ENCODE measurements around the gene LGALS4. TPM values are rescaled to one million over a fixed set of nuclear protein-coding genes. Genes with fewer than 3 reads are reported as not detected.
"Not testable (repeated sequence)": the region's sequence is repeated elsewhere in the genome, so short reads cannot be mapped to it uniquely, and the experiment has no call there.

LGALS4 gene
- total RNA-seq, 5 donors from 2014 or later (not counting 1 experiment from before 2014, with no cell fraction given): 3.8 to 8.8 (median 6.6) TPM

DNA sequence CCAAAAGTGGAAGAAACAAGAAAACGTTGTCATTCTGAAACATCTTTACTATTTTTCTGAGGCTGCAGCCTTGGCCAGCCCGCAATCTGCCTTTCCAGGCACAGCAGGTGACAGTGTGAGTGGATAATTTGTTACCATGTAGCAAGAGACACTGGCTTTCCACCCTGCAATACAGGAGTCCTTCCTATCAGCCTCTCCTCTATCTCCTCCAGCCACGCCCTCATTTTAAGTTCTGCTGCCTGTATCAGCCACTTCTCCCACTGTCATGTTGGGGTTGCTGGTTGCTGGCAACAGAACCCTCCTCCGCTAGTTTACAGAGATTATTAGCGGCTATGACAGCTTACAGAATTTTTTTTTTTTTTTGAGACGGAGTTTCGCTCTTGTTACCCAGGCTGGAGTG lies 31.7 kb downstream of the LGALS4 start:
- H3K36me3 ChIP-seq (ENCODE audit: control insufficient read depth in 2 of 2, extremely low read depth in 1 of 2, insufficient read depth in 1 of 2, low read length in 1 of 2): no peaks in the 10 kb centered on the region
- H3K9me3 ChIP-seq: no peaks in the 10 kb centered on the region
- H3K4me3 ChIP-seq (ENCODE audit: control insufficient read depth in 1 of 2, extremely low read depth in 1 of 2, low read length in 1 of 2): no peak overlapping the region
- peaks cover 0 to 15% of the 10 kb centered on the region in 2 experiments for H3K27me3 ChIP-seq (replicated peaks in 1 of 2; ENCODE audit: control insufficient read depth in 2 of 2, extremely low read depth in 1 of 2, insufficient read depth in 2 of 2, low read length in 1 of 2)
- CTCF ChIA-PET: interaction anchor here in 1 of 2 donors (0.7 kb wide), 1 partner anchor 33 kb away, joined by 3 read pairs; no protein-coding TSS in a partner anchor
- no peaks in the 10 kb centered on the region for H3K4me1 Mint-ChIP-seq
- no peak overlapping the region for H3K27ac Mint-ChIP-seq
- H3K27ac ChIP-seq (ENCODE audit: low read length): no peak overlapping the region
- POLR2A ChIA-PET: no interaction called here
- no peaks in the 10 kb centered on the region for H3K9me3 Mint-ChIP-seq
- H3K27me3 Mint-ChIP-seq: no peaks in the 10 kb centered on the region
- DNase-seq: no peak
- no peaks in the 10 kb centered on the region for H3K36me3 Mint-ChIP-seq
- ATAC-seq (replicated peaks in 1 of 4): no peak
- H3K4me3 Mint-ChIP-seq: no peak overlapping the region
- no CpG with 5 or more reads among the region's 7 CpGs for WGBS (ENCODE audit: insufficient coverage)
- H3K4me1 ChIP-seq (ENCODE audit: control insufficient read depth in 1 of 2, extremely low read depth in 1 of 2, insufficient read depth in 2 of 2, low read length in 2 of 2): no peaks in the 10 kb centered on the region

- CTCF ChIA-PET: no interaction called here
- H3K36me3 Mint-ChIP-seq: no peaks in the 10 kb centered on the region
- H3K4me1 ChIP-seq (ENCODE audit: control insufficient read depth in 1 of 2, extremely low read depth in 1 of 2, insufficient read depth in 2 of 2, low read length in 2 of 2): no peaks in the 10 kb centered on the region
- H3K27me3 ChIP-seq (replicated peaks in 1 of 2; ENCODE audit: control insufficient read depth in 2 of 2, extremely low read depth in 1 of 2, insufficient read depth in 2 of 2, low read length in 1 of 2): peaks cover 0 to 15% of the 10 kb centered on the region in 2 experiments
- no peak overlapping the region for H3K27ac Mint-ChIP-seq
- H3K4me3 Mint-ChIP-seq: no peak overlapping the region
- no peak overlapping the region for H3K4me3 ChIP-seq (ENCODE audit: control insufficient read depth in 1 of 2, extremely low read depth in 1 of 2, low read length in 1 of 2)
- no peaks in the 10 kb centered on the region for H3K36me3 ChIP-seq (ENCODE audit: control insufficient read depth in 2 of 2, extremely low read depth in 1 of 2, insufficient read depth in 1 of 2, low read length in 1 of 2)
- H3K9me3 Mint-ChIP-seq: no peaks in the 10 kb centered on the region
- POLR2A ChIA-PET: no interaction called here
- H3K27ac ChIP-seq (ENCODE audit: low read length): no peak overlapping the region
- H3K4me1 Mint-ChIP-seq: no peaks in the 10 kb centered on the region
- 82% methylated on average over 4 of the region's 7 CpGs for WGBS (ENCODE audit: insufficient coverage)
- no peaks in the 10 kb centered on the region for H3K9me3 ChIP-seq
- H3K27me3 Mint-ChIP-seq: no peaks in the 10 kb centered on the region
- no peak for DNase-seq
- no peak for ATAC-seq (replicated peaks in 1 of 4)
These were observed 32.3 kb downstream of the LGALS4 start for GRCh38 chr19:38780443-38780842.

DNA sequence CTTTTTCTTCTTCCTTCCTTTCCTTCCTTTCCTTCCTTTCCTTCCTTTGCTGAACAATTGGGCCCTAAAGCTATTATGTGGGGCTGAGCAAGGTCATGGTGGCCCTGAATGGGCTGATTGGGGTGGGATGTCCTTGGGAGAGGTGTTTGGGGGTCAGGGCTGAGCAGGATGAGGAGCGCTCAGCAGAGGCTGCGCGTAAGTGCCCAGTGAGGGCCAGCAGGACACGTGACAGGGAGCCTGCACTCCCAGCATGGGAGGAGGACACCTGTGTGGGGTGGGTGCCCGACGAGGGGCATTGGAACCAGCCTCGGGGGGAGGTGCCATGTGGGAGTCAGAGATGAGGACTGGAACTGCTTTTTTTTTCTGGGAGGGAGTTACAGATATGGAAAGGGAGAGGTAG lies 34.0 kb downstream of the LGALS4 start:
- Histone ChIP-seq H3K4me1 (ENCODE audit: control insufficient read depth in 1 of 2, extremely low read depth in 1 of 2, insufficient read depth in 2 of 2, low read length in 2 of 2) (no peaks in the 10 kb centered on the region), H3K36me3 (ENCODE audit: control insufficient read depth in 2 of 2, extremely low read depth in 1 of 2, insufficient read depth in 1 of 2, low read length in 1 of 2) (no peaks in the 10 kb centered on the region), H3K9me3 (no peaks in the 10 kb centered on the region), H3K27me3 (replicated peaks in 1 of 2; ENCODE audit: control insufficient read depth in 2 of 2, extremely low read depth in 1 of 2, insufficient read depth in 2 of 2, low read length in 1 of 2) (peaks cover 0 to 15% of the 10 kb centered on the region in 2 experiments), H3K4me3 (ENCODE audit: control insufficient read depth in 1 of 2, extremely low read depth in 1 of 2, low read length in 1 of 2) (no peak overlapping the region), H3K27ac (ENCODE audit: low read length) (no peak overlapping the region)
- H3K27ac Mint-ChIP-seq: no peak overlapping the region
- POLR2A ChIA-PET: interaction anchor here in 1 of 2 donors (0.6 kb wide), 1 partner anchor 752 kb away, joined by 4 read pairs; no protein-coding TSS in a partner anchor
- H3K4me1 Mint-ChIP-seq: no peaks in the 10 kb centered on the region
- CTCF ChIA-PET: interaction anchor here in 1 of 2 donors (0.6 kb wide), 1 partner anchor 863 kb away, joined by 7 read pairs; no protein-coding TSS in a partner anchor
- no peak for DNase-seq
- H3K27me3 Mint-ChIP-seq: no peaks in the 10 kb centered on the region
- H3K4me3 Mint-ChIP-seq: no peak overlapping the region
- H3K36me3 Mint-ChIP-seq: no peaks in the 10 kb centered on the region
- ATAC-seq (replicated peaks in 1 of 4): no peak
- H3K9me3 Mint-ChIP-seq: no peaks in the 10 kb centered on the region
- WGBS (ENCODE audit: insufficient coverage): 83% methylated on average over 7 of the region's 7 CpGs

- H3K27me3 ChIP-seq (replicated peaks in 1 of 2; ENCODE audit: control insufficient read depth in 2 of 2, extremely low read depth in 1 of 2, insufficient read depth in 2 of 2, low read length in 1 of 2): peaks cover 0 to 8% of the 10 kb centered on the region in 2 experiments
- no peaks in the 10 kb centered on the region for H3K9me3 ChIP-seq
- H3K36me3 Mint-ChIP-seq: no peaks in the 10 kb centered on the region
- H3K4me3 Mint-ChIP-seq: no peak overlapping the region
- H3K4me1 Mint-ChIP-seq: peaks cover 3% of the 10 kb centered on the region in 3 donors
- ATAC-seq (replicated peaks in 1 of 4): no peak
- no peak overlapping the region for H3K27ac ChIP-seq (ENCODE audit: low read length)
- peaks cover 0 to 9% of the 10 kb centered on the region in 2 experiments for H3K4me1 ChIP-seq (ENCODE audit: control insufficient read depth in 1 of 2, extremely low read depth in 1 of 2, insufficient read depth in 2 of 2, low read length in 2 of 2)
- ChIA-PET POLR2A (no interaction called here), CTCF (no interaction called here)
- DNase-seq: no peak
- no peaks in the 10 kb centered on the region for H3K9me3 Mint-ChIP-seq
- 79% methylated on average over 4 of the region's 13 CpGs for WGBS (ENCODE audit: insufficient coverage)
- H3K27me3 Mint-ChIP-seq: no peaks in the 10 kb centered on the region
- H3K27ac Mint-ChIP-seq: peak overlapping the region in 1 of 2 donors; percentile 23
- no peak overlapping the region for H3K4me3 ChIP-seq (ENCODE audit: control insufficient read depth in 1 of 2, extremely low read depth in 1 of 2, low read length in 1 of 2)
- H3K36me3 ChIP-seq (ENCODE audit: control insufficient read depth in 2 of 2, extremely low read depth in 1 of 2, insufficient read depth in 1 of 2, low read length in 1 of 2): no peaks in the 10 kb centered on the region
These were observed 38.4 kb downstream of the LGALS4 start for GRCh38 chr19:38774181-38774950.

DNA sequence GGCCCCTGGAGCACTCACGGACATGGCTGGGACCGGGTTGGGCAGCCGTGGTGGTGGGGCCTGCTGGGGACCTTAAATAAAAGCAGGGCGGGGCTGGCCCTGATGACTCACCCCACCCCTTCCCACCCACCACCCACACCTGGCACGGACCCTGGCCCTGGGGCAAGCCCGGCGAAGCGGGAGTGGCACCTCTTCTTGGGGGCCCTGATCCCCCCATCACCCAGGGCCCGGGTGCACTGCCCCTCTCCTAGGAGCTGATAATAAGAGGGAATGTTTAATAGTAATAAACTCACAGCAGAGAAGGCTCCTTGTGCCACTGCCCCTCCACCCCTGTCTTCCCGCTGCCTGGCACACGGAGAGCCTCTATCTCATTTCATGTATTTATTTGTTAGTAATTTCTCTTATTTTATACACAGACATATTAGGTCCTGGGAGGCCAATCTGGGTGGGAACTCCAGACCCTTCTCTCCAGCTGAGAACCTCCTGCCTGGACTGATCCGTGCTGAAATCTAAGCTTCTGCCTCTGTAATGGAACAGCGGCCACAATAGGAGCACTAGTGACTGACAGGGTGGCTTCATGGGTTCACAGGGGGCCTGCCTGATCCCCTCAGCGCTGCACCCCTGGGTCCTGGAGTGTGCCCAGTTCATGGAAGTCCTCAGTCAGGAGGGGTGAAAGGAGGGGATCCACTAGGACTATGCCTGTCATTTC lies 39.1 kb downstream of the LGALS4 start, which contains the start of gene LGALS7:
Gene LGALS7, minus strand, starts transcription at position 49 of the 709 bp plus-strand sequence. Its CDS starts 25 bp downstream, at position 24.
- H3K4me1 Mint-ChIP-seq: peaks cover 6 to 7% (median 6%) of the 10 kb centered on the region in 3 donors

GRCh38 chr19:38771569-38771968 lies 41.2 kb downstream of the LGALS4 start:
- H3K9me3 ChIP-seq; H3K4me3 ChIP-seq (ENCODE audit: control insufficient read depth in 1 of 2, extremely low read depth in 1 of 2, low read length in 1 of 2); H3K36me3 Mint-ChIP-seq; DNase-seq; CTCF ChIA-PET; H3K4me3 Mint-ChIP-seq; H3K27me3 ChIP-seq (replicated peaks in 1 of 2; ENCODE audit: control insufficient read depth in 2 of 2, extremely low read depth in 1 of 2, insufficient read depth in 2 of 2, low read length in 1 of 2); H3K9me3 Mint-ChIP-seq; H3K27ac ChIP-seq (ENCODE audit: low read length); H3K27ac Mint-ChIP-seq; H3K27me3 Mint-ChIP-seq; H3K4me1 Mint-ChIP-seq; ATAC-seq (replicated peaks in 1 of 4); POLR2A ChIA-PET; H3K36me3 ChIP-seq (ENCODE audit: control insufficient read depth in 2 of 2, extremely low read depth in 1 of 2, insufficient read depth in 1 of 2, low read length in 1 of 2): not testable (repeated sequence)
- no CpG with 5 or more reads among the region's 30 CpGs for WGBS (ENCODE audit: insufficient coverage)
- peaks cover 0 to 12% of the 10 kb centered on the region in 2 experiments for H3K4me1 ChIP-seq (ENCODE audit: control insufficient read depth in 1 of 2, extremely low read depth in 1 of 2, insufficient read depth in 2 of 2, low read length in 2 of 2)

More for the DNA sequence above, 39.1 kb downstream of the LGALS4 start, which contains the start of gene LGALS7:
- CTCF ChIA-PET: no interaction called here
- WGBS (ENCODE audit: insufficient coverage): 100% methylated on average over 1 of the region's 14 CpGs
- H3K9me3 Mint-ChIP-seq: no peaks in the 10 kb centered on the region
- no peaks in the 10 kb centered on the region for H3K36me3 ChIP-seq (ENCODE audit: control insufficient read depth in 2 of 2, extremely low read depth in 1 of 2, insufficient read depth in 1 of 2, low read length in 1 of 2)
- no peaks in the 10 kb centered on the region for H3K27me3 Mint-ChIP-seq
- no peak within 1 kb of the TSS for H3K27ac ChIP-seq (ENCODE audit: low read length)
- POLR2A ChIA-PET: no interaction called here
- H3K36me3 Mint-ChIP-seq: no peaks in the 10 kb centered on the region
- H3K9me3 ChIP-seq: no peaks in the 10 kb centered on the region
- H3K4me3 ChIP-seq (ENCODE audit: control insufficient read depth in 1 of 2, extremely low read depth in 1 of 2, low read length in 1 of 2): no peak within 1 kb of the TSS
- H3K4me3 Mint-ChIP-seq: no peak within 1 kb of the TSS
- DNase-seq (no peak), ATAC-seq (replicated peaks in 1 of 4) (no peak)
- H3K27ac Mint-ChIP-seq: peak within 1 kb of the TSS in 1 of 2 donors; percentile 23
- peaks cover 0 to 4% of the 10 kb centered on the region in 2 experiments for H3K27me3 ChIP-seq (replicated peaks in 1 of 2; ENCODE audit: control insufficient read depth in 2 of 2, extremely low read depth in 1 of 2, insufficient read depth in 2 of 2, low read length in 1 of 2)
- peaks cover 0 to 12% of the 10 kb centered on the region in 2 experiments for H3K4me1 ChIP-seq (ENCODE audit: control insufficient read depth in 1 of 2, extremely low read depth in 1 of 2, insufficient read depth in 2 of 2, low read length in 2 of 2)
